Measurements from ENCODE around the gene DSCAML1. TPM values are rescaled to one million over a fixed set of nuclear protein-coding genes. Genes with fewer than 3 reads are reported as not detected.
A peak's percentile ranks its signal among the peaks of the same experiment; 100 is the strongest.

The DSCAML1 gene
- total and polyA plus RNA-seq, 2 of the 8 experiments (the other 6 are each of a cell fraction or from before 2014, with no cell fraction given), result 0.19 to 0.24 TPM

- no peak overlapping the region for H2BK120ac ChIP-seq (replicated peaks; ENCODE audit: low read depth, low read length)
- no peak overlapping the region for H3K23ac ChIP-seq (ENCODE audit: insufficient read length)
- H2AK5ac ChIP-seq (ENCODE audit: low read depth, low read length), result no peak overlapping the region
- no peak for DNase-seq (ENCODE audit: low read depth in 1 of 2, low spot score in 2 of 2)
- no peak overlapping the region for H2AFZ ChIP-seq (ENCODE audit: low read length)
- no peak for FAIRE-seq
- H3K4me1 ChIP-seq (replicated peaks in 1 of 4; ENCODE audit: control insufficient read depth in 3 of 4, insufficient read depth in 4 of 4, low read length in 3 of 4), result peaks cover 3 to 16% (median 13%) of the 10 kb centered on the region in 4 experiments
- peak overlapping the region; percentile 50; the same call in 1 of the 2 replicates for H2BK12ac ChIP-seq (ENCODE audit: low read depth, low read length)
- no peaks in the 10 kb centered on the region for H3K9me3 ChIP-seq (ENCODE audit: insufficient read depth in 2 of 2, low read depth in 1 of 2, low read length in 1 of 2)
- H3K14ac ChIP-seq (ENCODE audit: insufficient read length), result no peak overlapping the region
- no peak overlapping the region for H4K5ac ChIP-seq (ENCODE audit: insufficient read length, low read depth, low read length)
- no peak overlapping the region for H2BK5ac ChIP-seq (ENCODE audit: low read depth, low read length)
- POLR2A ChIA-PET (ENCODE audit: partially characterized antibody), result no interaction called here
- no peaks in the 10 kb centered on the region for H3K36me3 ChIP-seq (ENCODE audit: control insufficient read depth in 2 of 4, insufficient read depth in 4 of 4, low read length in 3 of 4)
- H3K27me3 ChIP-seq (replicated peaks in 1 of 4; ENCODE audit: control insufficient read depth in 3 of 4, extremely low read depth in 1 of 4, insufficient read depth in 3 of 4, low read length in 3 of 4), result peaks cover 0 to 5% (median 1%) of the 10 kb centered on the region in 4 experiments; a peak in 4 of 7 replicates
- H4K20me1 ChIP-seq (replicated peaks in 1 of 2; ENCODE audit: control insufficient read depth in 1 of 2, insufficient read depth in 2 of 2, low read length in 2 of 2), result no peaks in the 10 kb centered on the region
- H3K27ac ChIP-seq (ENCODE audit: low read depth, low read length), result no peak overlapping the region
- no peaks in the 10 kb centered on the region; the same call in 1 of the 2 replicates for H3K23me2 ChIP-seq (ENCODE audit: low read depth, low read length)
- no peak overlapping the region for H3K4ac ChIP-seq (replicated peaks; ENCODE audit: insufficient read length, low read depth, low read length)
- H4K8ac ChIP-seq (ENCODE audit: extremely low read depth, insufficient read depth, low read length), result no peak overlapping the region
- no peak overlapping the region for H3K56ac ChIP-seq (replicated peaks; ENCODE audit: insufficient read length, low read depth, low read length)
- H3K79me2 ChIP-seq (ENCODE audit: control insufficient read depth in 1 of 2, insufficient read depth in 2 of 2, low read length in 2 of 2), result no peaks in the 10 kb centered on the region
- H3K18ac ChIP-seq (ENCODE audit: extremely low read depth, low read length), result peak overlapping the region; percentile 19; the same call in 1 of the 2 replicates
- H3K4me3 ChIP-seq (ENCODE audit: extremely low read depth in 1 of 4, insufficient read depth in 2 of 4, low read depth in 3 of 4, low read length in 4 of 4), result no peak overlapping the region
- H4K91ac ChIP-seq (replicated peaks; ENCODE audit: insufficient read length, low read length), result peak overlapping the region; percentile 13
- no peak overlapping the region for H3K9ac ChIP-seq (replicated peaks in 1 of 4; ENCODE audit: extremely low read depth in 1 of 4, low read depth in 3 of 4, low read length in 3 of 4)
- H3K4me2 ChIP-seq (ENCODE audit: insufficient read depth in 1 of 2, low read depth in 2 of 2, low read length in 2 of 2), result no peak overlapping the region
- CTCF ChIA-PET (ENCODE audit: partially characterized antibody), result interaction anchor here (0.9 to 2.4 kb wide), 4 partner anchors 12 to 116 kb away, joined by 4 to 7 read pairs (median 6); no protein-coding TSS in a partner anchor
- 88% methylated on average over 27 of the region's 27 CpGs; no CpG with 5 or more reads in 1 of the 2 experiments for WGBS, 2 experiments (ENCODE audit: extremely low coverage in 1 of 2, insufficient coverage in 1 of 2, insufficient read length in 1 of 2, insufficient replicate concordance in 2 of 2, low coverage in 1 of 2, low lambda C conversion rate in 2 of 2, missing lambda C conversion rate in 1 of 2)
- no peaks in the 10 kb centered on the region for H3K79me1 ChIP-seq (ENCODE audit: low read depth, low read length)
- H2BK20ac ChIP-seq (ENCODE audit: low read length), result no peak overlapping the region
- H2BK15ac ChIP-seq (ENCODE audit: low read length), result 0 out of 2 replicates have a peak overlapping the region, but pooled peaks have one; percentile 1
- TF ChIP-seq SAP30 (IDR thresholded peaks at IDR 0.05; ENCODE audit: insufficient read depth, insufficient replicate concordance, low read length) (no peak), EP300 (IDR thresholded peaks at IDR 0.05; ENCODE audit: borderline replicate concordance in 1 of 2, low read depth in 2 of 2, low read length in 2 of 2) (no peak), POLR2A (IDR thresholded peaks at IDR 0.05; ENCODE audit: control extremely low read depth in 1 of 2, low read depth in 2 of 2, low read length in 2 of 2) (no peak), CBX8 (IDR thresholded peaks at IDR 0.05; ENCODE audit: borderline replicate concordance, low read depth, low read length) (no peak), CTBP2 (IDR thresholded peaks at IDR 0.05; ENCODE audit: borderline replicate concordance, insufficient read depth, insufficient read length, low read length) (no peak), CHD1 (IDR thresholded peaks at IDR 0.05; ENCODE audit: low read depth, low read length) (no peak), POU5F1 (IDR thresholded peaks at IDR 0.05; ENCODE audit: low read depth, low read length) (no peak), ASH2L (IDR thresholded peaks at IDR 0.05; ENCODE audit: low read length) (no peak), PHF8 (conservative IDR thresholded peaks at IDR 0.05; ENCODE audit: low read depth, low read length) (no peak), ATF2 (IDR thresholded peaks at IDR 0.05; ENCODE audit: low read length) (no peak), SP1 (IDR thresholded peaks at IDR 0.05; ENCODE audit: low read depth, low read length) (no peak)
Observed at GRCh38 chr11:117505285-117505970, 291.6 kb downstream of the DSCAML1 start.

Data from H1 (cell line).